IMR-90 (cell line): ENCODE measurements around the gene ZNF335.
"Not testable (repeated sequence)": the region's sequence is repeated elsewhere in the genome, so short reads cannot be mapped to it uniquely, and the experiment has no call there.

Source experiments
- BHLHE40 ChIP-seq: fragments of 150-350 bp; IDR thresholded peaks from 2 replicates; pipeline ENCODE4 v1.6.1; 2016; ENCODE audit warnings: mild to moderate bottlenecking, low read depth, low read length
- CEBPB ChIP-seq: IDR thresholded peaks from 2 replicates; pipeline ENCODE4 v1.6.1; 2012; ENCODE audit warnings: low read depth, low read length, improper control_type of control experiment
- CHD1 ChIP-seq: IDR thresholded peaks from 2 replicates; pipeline ENCODE4 v1.6.1; 2012; ENCODE audit warnings: low read depth, low read length, improper control_type of control experiment
- FOS ChIP-seq: fragments of 150-350 bp; IDR thresholded peaks from 2 replicates; pipeline ENCODE4 v1.6.1; 2016; ENCODE audit warnings: low read depth, low read length
- MXI1 ChIP-seq: IDR thresholded peaks from 2 replicates; pipeline ENCODE4 v1.6.1; 2012; ENCODE audit warnings: low read depth, mild to moderate bottlenecking, low read length, moderate library complexity, borderline replicate concordance
- NFE2L2 ChIP-seq: fragments of 150-350 bp; IDR thresholded peaks from 2 replicates; pipeline ENCODE4 v1.6.1; 2016; ENCODE audit warnings: low read depth, mild to moderate bottlenecking, low read length
- POLR2A ChIP-seq: IDR thresholded peaks from 2 replicates; pipeline ENCODE4 v1.6.1; 2012; ENCODE audit warnings: mild to moderate bottlenecking, low read depth, low read length
- RAD21 ChIP-seq: IDR thresholded peaks from 2 replicates; pipeline ENCODE4 v1.6.1; 2012; ENCODE audit warnings: low read length, improper control_type of control experiment
- RCOR1 ChIP-seq: IDR thresholded peaks from 2 replicates; pipeline ENCODE4 v1.6.1; 2012; ENCODE audit warnings: mild to moderate bottlenecking, low read length, improper control_type of control experiment; ENCODE audit not compliant: insufficient replicate concordance
- SMC3 ChIP-seq: fragments of 150-350 bp; IDR thresholded peaks from 2 replicates; pipeline ENCODE4 v1.6.1; 2016; ENCODE audit warnings: low read depth, mild to moderate bottlenecking, antibody characterized with exemption, low read length, moderate library complexity
- TF ChIP-seq, protein P1 (sequence below): conservative IDR thresholded peaks from 2 replicates; pipeline ENCODE4 v1.5.1; 2012; ENCODE audit warnings: mild to moderate bottlenecking, low read depth, low read length, improper control_type of control experiment

DNA sequence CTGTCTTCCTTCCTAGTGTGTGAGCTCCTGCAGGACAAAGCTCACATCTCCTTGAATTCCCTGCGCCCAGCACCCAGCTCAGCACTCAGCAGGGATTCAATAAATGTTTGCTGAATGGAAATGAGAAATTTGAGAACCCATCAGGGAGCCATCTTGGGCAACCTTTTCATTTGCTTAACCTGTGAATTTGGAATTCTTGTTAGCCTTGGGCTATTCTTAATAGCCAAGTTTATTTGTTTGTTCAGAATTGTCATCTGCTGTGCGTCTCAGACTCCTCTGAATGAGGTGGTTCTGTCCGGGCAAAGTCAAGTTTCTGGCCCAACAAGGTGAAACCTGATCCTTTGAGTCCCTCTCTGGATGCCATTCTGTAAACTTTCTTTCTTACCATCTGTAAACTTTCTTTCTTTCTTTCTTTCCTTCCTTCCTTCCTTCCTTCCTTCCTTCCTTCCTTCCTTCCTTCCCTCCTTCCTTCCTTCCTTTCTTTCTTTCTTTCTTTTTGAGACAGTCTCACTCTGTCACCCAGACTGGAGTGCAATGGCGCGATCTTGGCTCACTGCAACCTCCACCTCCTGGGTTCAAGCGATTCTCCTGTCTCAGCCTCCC is 23.6 kb upstream of the ZNF335 start:
- TF ChIP-seq, protein P1, sequence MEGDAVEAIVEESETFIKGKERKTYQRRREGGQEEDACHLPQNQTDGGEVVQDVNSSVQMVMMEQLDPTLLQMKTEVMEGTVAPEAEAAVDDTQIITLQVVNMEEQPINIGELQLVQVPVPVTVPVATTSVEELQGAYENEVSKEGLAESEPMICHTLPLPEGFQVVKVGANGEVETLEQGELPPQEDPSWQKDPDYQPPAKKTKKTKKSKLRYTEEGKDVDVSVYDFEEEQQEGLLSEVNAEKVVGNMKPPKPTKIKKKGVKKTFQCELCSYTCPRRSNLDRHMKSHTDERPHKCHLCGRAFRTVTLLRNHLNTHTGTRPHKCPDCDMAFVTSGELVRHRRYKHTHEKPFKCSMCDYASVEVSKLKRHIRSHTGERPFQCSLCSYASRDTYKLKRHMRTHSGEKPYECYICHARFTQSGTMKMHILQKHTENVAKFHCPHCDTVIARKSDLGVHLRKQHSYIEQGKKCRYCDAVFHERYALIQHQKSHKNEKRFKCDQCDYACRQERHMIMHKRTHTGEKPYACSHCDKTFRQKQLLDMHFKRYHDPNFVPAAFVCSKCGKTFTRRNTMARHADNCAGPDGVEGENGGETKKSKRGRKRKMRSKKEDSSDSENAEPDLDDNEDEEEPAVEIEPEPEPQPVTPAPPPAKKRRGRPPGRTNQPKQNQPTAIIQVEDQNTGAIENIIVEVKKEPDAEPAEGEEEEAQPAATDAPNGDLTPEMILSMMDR, result not testable (repeated sequence)
- TF ChIP-seq RAD21, CEBPB, POLR2A, SMC3, FOS, NFE2L2, BHLHE40, RCOR1, CHD1, MXI1: not testable (repeated sequence)
